Testis (tissue), 2 donors: ENCODE data around the gene VPS26A.

ENCODE experiments used
- CTCF ChIP-seq, 3 experiments: fragments of 450-650 bp in 2 of 3; fragments of 200-600 bp in 1 of 3; sonication (generic) in 1 of 3; IDR thresholded peaks; one replicate each; pipeline ENCODE4 v1.5.1; 2016 to 2019; ENCODE audit warnings: antibody characterized with exemption in 3 of 3, mild to moderate bottlenecking in 2 of 3, moderate library complexity in 1 of 3
- POLR2A ChIP-seq: fragments of 450-650 bp; IDR thresholded peaks from one replicate; pipeline ENCODE4 v1.6.1; 2017; ENCODE audit warnings: antibody characterized with exemption, mild to moderate bottlenecking, moderate library complexity

DNA sequence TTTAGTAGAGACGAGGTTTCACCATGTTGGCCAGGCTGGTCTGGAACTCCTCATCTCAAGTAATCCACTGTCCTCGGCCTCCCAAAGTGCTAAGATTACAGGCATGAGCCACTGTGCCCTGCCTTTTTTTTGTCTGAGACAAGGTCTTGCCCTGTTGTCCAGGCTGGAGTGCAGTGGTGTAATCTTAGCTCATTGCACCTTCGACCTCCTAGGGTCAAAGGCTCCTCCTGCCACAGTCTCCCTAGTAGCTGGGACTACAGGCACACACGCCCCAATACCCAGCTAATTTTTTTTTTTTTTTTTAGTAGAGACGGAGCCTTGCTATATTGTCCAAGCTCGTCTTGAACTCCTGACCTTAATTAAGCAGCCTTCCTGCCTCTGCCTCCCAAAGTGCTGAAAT is 29.2 kb downstream of the VPS26A start:
- TF ChIP-seq CTCF (IDR thresholded peaks at IDR 0.05) (no peak), POLR2A (no peak)
